ENCODE results near the gene SYT7. TPM values are rescaled to one million over a fixed set of nuclear protein-coding genes. Genes with fewer than 3 reads are reported as not detected.

Gene SYT7
- total RNA-seq, 1 donor from 2014 or later = under 0.01 TPM

DNA sequence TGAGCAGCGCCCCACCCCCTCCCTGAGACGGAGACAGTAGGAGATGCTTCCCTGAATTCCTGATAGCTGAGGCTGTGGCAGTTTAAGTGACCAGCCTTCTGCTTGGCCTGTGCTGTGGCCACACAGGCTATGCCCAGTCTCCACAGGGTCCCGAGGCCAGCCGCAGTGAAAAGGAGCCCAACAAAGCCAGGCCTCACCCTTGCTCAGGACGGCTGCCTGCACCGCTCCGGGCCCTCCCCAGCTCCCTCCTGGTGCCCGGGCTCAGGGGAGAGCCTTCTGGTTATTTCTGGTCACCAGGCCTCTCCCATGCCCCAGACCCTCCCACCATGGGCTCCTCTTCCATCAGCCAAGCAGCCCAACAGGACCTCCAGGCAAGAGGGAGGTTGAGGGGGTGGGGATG, 43.5 kb downstream of the SYT7 start:
- DNase-seq (ENCODE audit: low read depth, low spot score) = no peak

- no peak for DNase-seq (ENCODE audit: low read depth, low spot score)
These were observed 44.1 kb downstream of the SYT7 start for GRCh38 chr11:61536676-61537270.

GRCh38 chr11:61535998-61536675, 44.7 kb downstream of the SYT7 start:
- no peak for DNase-seq (ENCODE audit: low read depth, low spot score)

DNA sequence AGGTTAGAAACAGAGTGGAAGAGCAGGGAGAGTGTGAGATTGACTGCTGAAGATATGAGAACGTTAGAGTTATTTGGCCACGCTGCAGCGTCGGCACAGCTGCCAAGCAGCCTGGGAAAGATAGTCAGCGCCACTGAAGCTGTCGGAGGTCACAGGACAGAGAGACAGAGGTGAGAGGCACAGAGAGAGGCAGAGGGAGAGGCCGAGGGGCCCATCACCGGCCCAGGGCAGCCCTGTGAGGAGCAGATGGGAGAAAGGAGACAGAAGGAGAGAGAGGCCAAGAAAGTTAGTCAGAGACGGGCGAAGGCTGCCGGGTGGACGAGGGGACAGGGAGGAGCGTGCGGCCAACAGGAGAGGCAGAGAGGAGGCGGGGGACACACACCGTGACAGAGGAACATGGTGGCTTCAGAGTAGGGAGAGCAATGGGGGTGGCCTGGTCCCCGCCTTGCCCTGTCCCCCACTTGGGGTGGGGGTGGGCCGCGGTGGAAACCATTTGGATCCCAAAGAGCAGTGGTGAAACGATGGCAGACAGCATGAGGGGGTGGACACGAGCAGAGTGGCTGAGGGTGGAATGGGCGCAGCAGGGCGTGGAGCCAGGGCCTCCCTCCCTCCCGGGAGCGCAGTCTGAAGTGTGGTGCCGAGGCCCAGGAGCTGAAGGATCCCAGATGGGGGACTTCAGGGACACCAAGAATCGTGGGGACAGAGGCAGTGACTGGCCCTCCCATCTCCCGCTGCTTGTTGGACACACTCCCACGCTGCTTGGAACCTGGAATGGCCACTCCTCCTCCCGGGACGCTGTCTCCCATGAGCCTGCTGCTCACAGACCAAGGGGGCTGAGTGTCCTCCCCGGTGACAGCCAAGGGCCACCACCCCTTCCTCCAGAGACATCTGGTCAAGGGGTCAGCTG, 45.7 kb downstream of the SYT7 start:
- DNase-seq (ENCODE audit: low read depth, low spot score) = no peak

- no peak for DNase-seq (ENCODE audit: low read depth, low spot score)
These were observed 46.6 kb downstream of the SYT7 start for GRCh38 chr11:61534025-61534932.

DNA sequence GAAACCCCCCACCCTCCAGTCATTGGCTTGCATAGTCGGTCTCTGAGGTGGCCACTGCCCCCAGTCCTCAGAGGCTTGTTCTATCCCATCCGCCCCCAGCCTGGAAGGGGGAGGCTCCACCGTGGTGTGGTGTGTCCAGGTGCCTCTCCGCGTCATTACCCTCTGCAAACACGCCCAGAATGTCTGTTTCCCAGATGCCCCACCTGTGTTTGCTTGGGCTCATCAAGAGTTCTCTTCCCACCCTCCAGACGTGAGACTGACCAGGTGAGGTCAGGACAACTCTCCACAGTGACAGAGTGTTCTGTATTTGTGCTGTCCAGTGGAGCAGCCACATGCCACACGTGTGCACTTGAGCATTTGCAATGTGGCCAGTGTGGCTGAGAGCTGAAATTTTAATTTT, 47.5 kb downstream of the SYT7 start:
- no peak for DNase-seq (ENCODE audit: low read depth, low spot score)

- no peak for DNase-seq (ENCODE audit: low read depth, low spot score)
These were observed 47.9 kb downstream of the SYT7 start for GRCh38 chr11:61533039-61533375.

- DNase-seq (ENCODE audit: low read depth, low spot score) = no peak
These were observed 48.5 kb downstream of the SYT7 start for GRCh38 chr11:61532134-61533038.

DNA sequence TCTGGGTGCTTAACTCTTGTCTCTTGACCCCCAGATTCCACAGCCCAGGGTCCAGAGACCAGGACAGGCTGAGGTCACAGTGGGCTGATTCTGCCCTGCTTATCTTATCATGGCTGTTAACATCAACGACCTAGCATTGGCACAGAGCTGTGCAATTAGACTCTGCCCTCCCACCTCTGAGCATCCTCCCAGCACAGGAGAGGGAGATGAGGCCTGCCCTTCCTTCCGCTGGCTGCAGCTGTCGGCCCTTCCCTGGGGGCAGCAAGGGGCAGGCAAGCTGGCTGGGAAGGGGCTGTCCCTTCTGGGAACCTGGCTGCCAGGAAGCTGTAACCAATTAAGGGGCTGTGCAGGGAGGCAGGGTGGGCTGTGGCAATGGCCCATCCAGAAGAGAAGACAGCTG, 49.8 kb downstream of the SYT7 start:
- DNase-seq (ENCODE audit: low read depth, low spot score) = no peak

- DNase-seq (ENCODE audit: low read depth, low spot score) = no peak
These were observed 51.2 kb downstream of the SYT7 start for GRCh38 chr11:61529537-61530225.

DNA sequence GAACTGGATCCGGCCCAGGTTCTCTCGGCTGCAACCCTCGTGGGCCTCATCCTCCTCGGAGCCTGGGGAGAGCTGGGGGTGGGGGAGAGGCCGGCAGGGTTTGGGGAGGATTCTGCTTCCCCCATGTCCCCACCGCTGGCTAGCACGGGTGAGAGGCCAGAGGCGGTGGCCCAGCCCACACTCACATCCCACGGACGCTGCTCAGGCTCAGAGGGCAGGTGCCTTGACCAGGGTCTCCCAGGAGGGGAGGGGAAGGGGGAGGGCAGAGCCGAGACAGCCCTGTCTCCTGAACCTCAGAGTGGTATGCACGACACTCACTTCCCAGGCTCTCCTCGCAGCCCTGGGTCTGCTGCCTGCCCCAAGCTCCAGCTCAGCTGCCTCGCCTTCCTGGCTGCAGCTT, 52.8 kb downstream of the SYT7 start:
- DNase-seq (ENCODE audit: low read depth, low spot score) = no peak

- no peak for DNase-seq (ENCODE audit: low read depth, low spot score)
These were observed 53.7 kb downstream of the SYT7 start for GRCh38 chr11:61526956-61527731.

DNA sequence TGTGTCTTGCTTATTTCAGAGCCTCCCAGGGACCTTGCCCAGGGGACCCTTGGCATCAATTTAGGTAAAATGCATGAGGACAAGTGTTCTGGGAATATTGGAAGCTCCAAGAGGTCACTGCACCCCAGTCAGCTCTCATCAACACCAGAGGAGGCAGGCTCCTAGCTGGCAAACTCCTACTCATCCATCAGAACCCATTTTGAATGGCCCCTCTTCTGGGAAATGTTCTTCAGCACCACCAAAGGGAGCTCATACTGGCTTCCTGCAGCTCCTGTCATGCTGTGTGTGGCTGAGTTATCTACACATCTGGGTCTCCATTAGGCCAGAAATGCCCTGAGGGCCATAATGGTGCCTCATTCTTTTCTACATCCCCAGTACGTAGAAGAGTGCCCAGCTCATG, 54.6 kb downstream of the SYT7 start:
- DNase-seq (ENCODE audit: low read depth, low spot score) = no peak

GRCh38 chr11:61524963-61525587, 55.8 kb downstream of the SYT7 start:
- no peak for DNase-seq (ENCODE audit: low read depth, low spot score)

DNA sequence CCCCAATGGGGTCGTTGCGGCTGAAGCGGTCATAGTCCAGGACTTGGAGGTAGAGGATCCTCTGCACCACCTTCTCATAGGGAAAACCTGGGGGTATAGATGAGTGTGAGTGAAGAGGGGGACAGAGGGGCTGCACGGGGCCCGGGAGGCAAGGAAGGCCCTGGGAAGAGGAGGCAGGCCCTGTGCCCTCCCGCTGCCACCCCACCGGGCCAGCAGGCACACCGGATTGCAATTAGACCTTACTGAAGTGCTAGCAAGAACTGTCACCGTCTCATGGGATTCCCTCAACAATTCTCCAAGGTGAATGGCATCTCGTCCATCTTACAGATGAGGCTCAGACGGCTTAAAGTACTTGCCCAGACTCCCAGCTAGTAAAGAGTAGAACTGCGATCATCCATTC, 56.4 kb downstream of the SYT7 start:
- DNase-seq (ENCODE audit: low read depth, low spot score) = no peak

DNA sequence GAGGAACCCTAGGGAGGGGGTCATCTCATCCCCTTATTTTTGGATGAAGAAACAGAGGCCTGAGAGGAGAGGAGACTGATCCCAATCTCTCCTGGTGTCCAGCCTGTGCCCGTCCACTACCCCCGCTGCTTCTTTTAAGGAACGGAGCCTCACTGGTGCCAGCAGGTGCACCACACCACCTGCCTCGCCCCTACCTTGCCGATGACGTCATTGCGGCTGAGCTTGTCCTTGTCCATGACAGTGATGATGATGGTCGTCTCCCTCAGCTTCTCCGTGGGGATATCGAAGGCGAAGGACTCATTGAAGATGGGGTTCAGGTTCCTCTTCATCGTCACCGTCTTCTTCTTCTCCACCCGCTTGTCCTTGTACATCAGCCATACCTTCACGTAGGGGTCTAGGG, 58.0 kb downstream of the SYT7 start:
- no peak for DNase-seq (ENCODE audit: low read depth, low spot score)

DNA sequence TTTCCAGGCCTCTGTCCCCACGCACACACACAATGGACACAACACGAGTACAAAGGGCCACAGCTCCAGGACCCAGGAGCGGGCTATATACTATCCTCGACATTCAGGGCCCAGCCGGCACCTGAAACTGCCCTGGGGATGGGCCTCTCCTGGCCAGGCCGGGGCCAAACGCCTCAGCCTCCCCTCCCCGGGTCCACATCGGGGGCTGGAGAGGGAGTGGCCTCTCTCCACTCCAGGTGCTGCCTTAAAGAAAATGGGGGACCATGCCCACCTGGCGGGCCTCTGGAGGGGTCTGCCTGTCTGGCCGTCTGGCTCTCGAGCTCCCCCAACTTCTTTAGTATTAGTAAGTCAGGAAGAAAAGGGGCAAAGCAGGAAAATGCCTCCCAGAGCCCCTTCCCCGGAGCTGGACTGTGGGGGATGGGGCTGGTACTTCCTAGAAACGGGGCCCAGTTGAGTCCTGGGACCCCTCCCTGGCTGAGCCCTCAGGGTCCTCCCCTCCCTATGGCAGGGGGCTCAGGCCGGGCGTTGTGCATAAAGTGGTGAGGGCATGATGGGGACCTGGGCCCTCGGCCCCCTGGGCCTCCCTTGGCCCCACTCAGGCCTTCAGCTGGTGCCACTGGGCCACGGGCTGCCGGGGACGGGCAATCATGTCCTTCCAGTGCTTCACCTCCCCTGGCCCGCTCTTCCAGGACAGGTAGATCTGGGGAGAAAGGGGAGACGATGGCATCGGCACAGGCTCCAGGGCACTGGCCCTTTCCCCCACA, 62.7 kb downstream of the SYT7 start:
- no peak for DNase-seq (ENCODE audit: low read depth, low spot score)
